ENCODE data around the gene MACF1. TPM values are rescaled to one million over a fixed set of nuclear protein-coding genes. Genes with fewer than 3 reads are reported as not detected.
A peak's percentile ranks its signal among the peaks of the same experiment; 100 is the strongest.

Gene MACF1
- total and polyA plus RNA-seq, 2 of the 13 experiments (the other 11 are each of a cell fraction or from before 2014, with no cell fraction given), result 36.7 to 65.4 TPM

- H3K27ac ChIP-seq (ENCODE audit: extremely low read length, insufficient read depth, low read length), result no peak overlapping the region
- ChIA-PET POLR2A (no interaction called here), CTCF (ENCODE audit: low intra/inter-chr PET ratio, low total read pairs) (no interaction called here)
- peaks cover 9% of the 10 kb centered on the region; the same call in 1 of the 2 replicates for H3K4me1 ChIP-seq (ENCODE audit: insufficient read depth, low read length)
- no peak for FAIRE-seq
- H2AFZ ChIP-seq (ENCODE audit: low read length), result no peak overlapping the region
- no peak overlapping the region for H3K4me3 ChIP-seq (replicated peaks in 1 of 3; ENCODE audit: insufficient read depth in 1 of 3, low read depth in 2 of 3, low read length in 3 of 3)
- peaks cover 11% of the 10 kb centered on the region for H3K79me2 ChIP-seq (ENCODE audit: insufficient read depth, low read length)
- TF ChIP-seq PHB2 (IDR thresholded peaks at IDR 0.05; ENCODE audit: partially characterized antibody), result no peak
- no peak for TF ChIP-seq XBP1 (CRISPR knock-in tag; IDR thresholded peaks at IDR 0.05)
- TF ChIP-seq CHCHD3 (CRISPR knock-in tag; IDR thresholded peaks at IDR 0.05), result no peak
- no peak for TF ChIP-seq TFDP1 (CRISPR knock-in tag; IDR thresholded peaks at IDR 0.05; ENCODE audit: borderline replicate concordance)
- no peak for TF ChIP-seq CCAR2 (optimal IDR thresholded peaks at IDR 0.05; ENCODE audit: low read depth, low read length)
- TF ChIP-seq RXRB (CRISPR knock-in tag; IDR thresholded peaks at IDR 0.05; ENCODE audit: borderline replicate concordance), result no peak
- no peak for TF ChIP-seq ZNF354B (CRISPR knock-in tag; IDR thresholded peaks at IDR 0.05)
- TF ChIP-seq CREM (IDR thresholded peaks at IDR 0.05), result no peak
- no peak for TF ChIP-seq CREM (CRISPR knock-in tag; IDR thresholded peaks at IDR 0.05)
- no peak for TF ChIP-seq ZNF569 (CRISPR knock-in tag; IDR thresholded peaks at IDR 0.05; ENCODE audit: borderline replicate concordance)
- no peak for TF ChIP-seq DNMT1 (CRISPR knock-in tag; IDR thresholded peaks at IDR 0.05)
- TF ChIP-seq U2AF1 (optimal IDR thresholded peaks at IDR 0.05; ENCODE audit: low read depth, low read length), result no peak
- no peak for TF ChIP-seq ZNF224 (CRISPR knock-in tag; IDR thresholded peaks at IDR 0.05)
- no peak for TF ChIP-seq ZNF567 (CRISPR knock-in tag; IDR thresholded peaks at IDR 0.05; ENCODE audit: borderline replicate concordance)
- TF ChIP-seq SETDB1 (CRISPR knock-in tag; IDR thresholded peaks at IDR 0.05; ENCODE audit: borderline replicate concordance), result no peak
- no peak for TF ChIP-seq KLF6 (CRISPR knock-in tag; IDR thresholded peaks at IDR 0.05)
- no peak for TF ChIP-seq ZNF850 (CRISPR knock-in tag; conservative IDR thresholded peaks at IDR 0.05)
- TF ChIP-seq ZNF709 (CRISPR knock-in tag; IDR thresholded peaks at IDR 0.05), result no peak
- no TSS peak for BruUV-seq (replicated peaks)
- no peak for ATAC-seq
- H4K20me1 ChIP-seq (ENCODE audit: insufficient read depth, low read length), result no peaks in the 10 kb centered on the region
- no peak overlapping the region for H3K9ac ChIP-seq (ENCODE audit: insufficient read depth, low read depth, low read length)
- in situ Hi-C loops (cut with HindIII; ENCODE audit: extremely low pct_ligation_motif_present, low pct_unique_long_range_greater_than_20kb) (no loop called here), intact Hi-C loops (cut with micrococcal nuclease; ENCODE audit: unreplicated experiment) (no loop called here)
- WGBS (ENCODE audit: low lambda C conversion rate), result 92% methylated on average over 9 of the region's 9 CpGs
- peaks cover 2 to 12% of the 10 kb centered on the region in 2 experiments; a peak in 2 of 5 replicates for H3K36me3 ChIP-seq (replicated peaks in 1 of 2; ENCODE audit: control insufficient read depth in 1 of 2, insufficient read depth in 2 of 2, low read length in 2 of 2)
- no peaks in the 10 kb centered on the region for H3K27me3 ChIP-seq (ENCODE audit: control insufficient read depth in 1 of 2, insufficient read depth in 2 of 2, low read length in 2 of 2)
- H3K4me2 ChIP-seq (ENCODE audit: low read depth, low read length), result no peak overlapping the region
- H3K9me3 ChIP-seq (ENCODE audit: low read length), result no peaks in the 10 kb centered on the region
- DNase-seq (ENCODE audit: low spot score), result peak; percentile 4
Measured at GRCh38 chr1:39230261-39231190, 26.0 kb downstream of the MACF1 start.

Measured in HepG2 (cell line).